SU-DHL-6 (cell line): ENCODE measurements around the gene CACNA1C.

Experiments
- H2AFZ ChIP-seq: fragments of 200-600 bp; sonication (generic); 2 replicates; pipeline ENCODE4 v1.6.1; 2014; ENCODE audit warnings: low read depth, mild to moderate bottlenecking, moderate library complexity, mixed read lengths, antibody characterized with exemption, low read length; ENCODE audit not compliant: severe bottlenecking
- H3F3A ChIP-seq: fragments of 200-600 bp; shearing (Covaris generic); 2 replicates; pipeline ENCODE4 v1.6.0; 2016; ENCODE audit warnings: antibody characterized with exemption, mild to moderate bottlenecking; ENCODE audit not compliant: insufficient read depth
- H3K27ac ChIP-seq: fragments of 200-600 bp; sonication (generic); 2 replicates; pipeline ENCODE4 v1.5.1; 2016; ENCODE audit warnings: low read depth, mild to moderate bottlenecking, low read length, moderate library complexity, mixed read lengths
- H3K27me3 ChIP-seq: fragments of 200-600 bp; sonication (generic), shearing (Covaris generic); 2 replicates; pipeline ENCODE4 v1.6.0; 2014; ENCODE audit warnings: mild to moderate bottlenecking, low read length
- H3K36me3 ChIP-seq: fragments of 200-600 bp; sonication (generic); 2 replicates; pipeline ENCODE4 v1.6.1; 2014; ENCODE audit warnings: mild to moderate bottlenecking, low read length, mixed read lengths
- H3K4me2 ChIP-seq: fragments of 300-600, 200-600 bp; shearing (Covaris generic), sonication (generic); 2 replicates; pipeline ENCODE4 v1.6.0; 2014; ENCODE audit warnings: low read length, low read depth, mild to moderate bottlenecking; ENCODE audit not compliant: poor library complexity, severe bottlenecking
- H3K4me3 ChIP-seq: fragments of 200-600 bp; sonication (generic); 2 replicates; pipeline ENCODE4 v1.5.1; 2014; ENCODE audit warnings: antibody characterized with exemption, low read length, mild to moderate bottlenecking, mixed read lengths; ENCODE audit not compliant: insufficient read depth, poor library complexity, severe bottlenecking
- H3K79me2 ChIP-seq: fragments of 200-600 bp; sonication (generic); 2 replicates; pipeline ENCODE4 v1.6.1; 2014; ENCODE audit warnings: mild to moderate bottlenecking, low read length, moderate library complexity; ENCODE audit not compliant: insufficient read depth
- H3K9ac ChIP-seq: fragments of 200-600 bp; sonication (generic); 2 replicates; pipeline ENCODE4 v1.7.0; 2014; ENCODE audit warnings: mild to moderate bottlenecking, low read length
- H3K9me2 ChIP-seq: fragments of 200-600 bp; sonication (generic); replicated peaks from 2 replicates; pipeline ENCODE4 v1.6.1; 2014; ENCODE audit warnings: low read length; ENCODE audit not compliant: insufficient read depth
- H3K9me3 ChIP-seq: fragments of 200-600 bp; sonication (generic); 2 replicates; pipeline ENCODE4 v1.6.1; 2014; ENCODE audit warnings: low read length, mixed read lengths; ENCODE audit not compliant: insufficient read depth
- H4K20me1 ChIP-seq: fragments of 200-600 bp; sonication (generic); 2 replicates; pipeline ENCODE4 v1.6.1; 2014; ENCODE audit warnings: low read depth, mild to moderate bottlenecking, antibody characterized with exemption, low read length, moderate library complexity, mixed read lengths
- CTCF ChIP-seq: fragments of 200-600 bp; sonication (generic); IDR thresholded peaks from one replicate; pipeline ENCODE4 v1.5.1; 2017; ENCODE audit warnings: antibody characterized with exemption, mild to moderate bottlenecking, low read length, moderate library complexity; ENCODE audit not compliant: insufficient read depth, poor library complexity, severe bottlenecking
- EZH2phosphoT487 ChIP-seq: fragments of 200-600 bp; sonication (generic), shearing (Covaris generic); conservative IDR thresholded peaks from 2 replicates; pipeline ENCODE4 v1.6.1; 2018; ENCODE audit warnings: mild to moderate bottlenecking, antibody characterized with exemption, low read length, moderate library complexity, mixed read lengths

The CACNA1C gene

DNA sequence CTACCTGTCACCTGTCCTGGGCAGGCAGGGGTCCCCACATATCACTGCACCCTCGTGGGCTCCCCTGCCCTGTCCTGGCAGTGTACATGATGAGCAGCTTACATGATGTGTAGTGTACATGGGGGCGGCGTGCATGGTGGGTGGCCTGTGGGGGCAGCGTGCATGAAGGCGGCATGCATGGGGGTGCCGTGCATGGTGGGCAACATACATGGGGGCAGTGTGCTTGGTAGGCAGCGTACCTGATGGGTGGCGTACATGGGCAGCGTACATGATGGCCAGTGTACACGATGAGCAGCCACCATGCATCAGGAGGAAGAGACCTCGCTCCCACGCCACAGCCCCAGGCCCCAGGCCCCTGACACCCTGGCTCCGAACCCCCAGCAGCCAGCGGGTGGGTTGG, 266.3 kb downstream of the CACNA1C start:
- no peaks in the 10 kb centered on the region for H3K36me3 ChIP-seq
- no peaks in the 10 kb centered on the region for H3F3A ChIP-seq
- no peaks in the 10 kb centered on the region for H3K9me3 ChIP-seq
- TF ChIP-seq EZH2phosphoT487, result no peak
- TF ChIP-seq CTCF, result no peak
- H3K27me3 ChIP-seq, result no peaks in the 10 kb centered on the region
- no peaks in the 10 kb centered on the region for H3K79me2 ChIP-seq
- no peaks in the 10 kb centered on the region for H3K9me2 ChIP-seq
- no peak overlapping the region for H3K27ac ChIP-seq
- no peak overlapping the region for H3K9ac ChIP-seq
- H3K4me2 ChIP-seq, result no peak overlapping the region
- no peak overlapping the region for H2AFZ ChIP-seq
- no peak overlapping the region for H3K4me3 ChIP-seq
- H4K20me1 ChIP-seq, result no peaks in the 10 kb centered on the region

- Histone ChIP-seq H3K27ac (no peak overlapping the region), H3K36me3 (no peaks in the 10 kb centered on the region), H3K4me3 (no peak overlapping the region), H2AFZ (no peak overlapping the region), H3K79me2 (no peaks in the 10 kb centered on the region), H3K4me2 (no peak overlapping the region), H3K27me3 (no peaks in the 10 kb centered on the region), H3K9ac (no peak overlapping the region), H3K9me2 (no peaks in the 10 kb centered on the region), H3F3A (no peaks in the 10 kb centered on the region), H4K20me1 (no peaks in the 10 kb centered on the region), H3K9me3 (no peaks in the 10 kb centered on the region)
- TF ChIP-seq EZH2phosphoT487 (no peak), CTCF (no peak)
Observed at GRCh38 chr12:2319737-2320506, 267.1 kb downstream of the CACNA1C start.

DNA sequence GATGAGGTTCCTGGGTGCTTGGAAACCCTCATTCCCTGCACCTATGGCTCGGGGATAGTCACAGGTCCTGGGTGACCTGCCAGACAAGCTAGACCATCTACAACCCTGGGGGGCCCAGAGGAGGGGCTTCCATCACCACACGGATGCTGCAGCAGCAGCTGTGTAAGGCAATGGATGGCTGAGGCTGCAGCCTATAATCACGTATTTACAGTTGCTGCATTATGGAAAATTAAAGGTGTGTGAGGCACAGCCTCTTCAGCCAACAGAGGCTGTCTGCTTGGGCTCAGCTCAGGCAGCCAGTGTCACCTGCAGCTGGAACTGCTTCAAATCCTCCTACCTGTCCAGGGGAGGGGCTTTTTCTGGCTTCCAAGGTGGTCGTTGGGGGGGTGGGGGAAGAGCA, 268.1 kb downstream of the CACNA1C start:
- no peaks in the 10 kb centered on the region for H3K9me2 ChIP-seq
- no peak for TF ChIP-seq CTCF
- no peak for TF ChIP-seq EZH2phosphoT487
- no peak overlapping the region for H3K4me3 ChIP-seq
- H3K27me3 ChIP-seq, result no peaks in the 10 kb centered on the region
- no peaks in the 10 kb centered on the region for H3K36me3 ChIP-seq
- no peaks in the 10 kb centered on the region for H4K20me1 ChIP-seq
- H3K79me2 ChIP-seq, result no peaks in the 10 kb centered on the region
- H3K4me2 ChIP-seq, result no peak overlapping the region
- H2AFZ ChIP-seq, result no peak overlapping the region
- no peak overlapping the region for H3K9ac ChIP-seq
- no peaks in the 10 kb centered on the region for H3F3A ChIP-seq
- H3K27ac ChIP-seq, result no peak overlapping the region
- no peaks in the 10 kb centered on the region for H3K9me3 ChIP-seq
